DMS79 treated with DMSO at 0.1 percent for 48 hours (cell line): ENCODE measurements around the gene AP4M1.
A peak's percentile ranks its signal among the peaks of the same experiment; 100 is the strongest.

Experiments used
- DNase-seq: peaks from one replicate; lab custom pipeline; 2025; lab: John Stamatoyannopoulos, UW

Gene AP4M1

DNA sequence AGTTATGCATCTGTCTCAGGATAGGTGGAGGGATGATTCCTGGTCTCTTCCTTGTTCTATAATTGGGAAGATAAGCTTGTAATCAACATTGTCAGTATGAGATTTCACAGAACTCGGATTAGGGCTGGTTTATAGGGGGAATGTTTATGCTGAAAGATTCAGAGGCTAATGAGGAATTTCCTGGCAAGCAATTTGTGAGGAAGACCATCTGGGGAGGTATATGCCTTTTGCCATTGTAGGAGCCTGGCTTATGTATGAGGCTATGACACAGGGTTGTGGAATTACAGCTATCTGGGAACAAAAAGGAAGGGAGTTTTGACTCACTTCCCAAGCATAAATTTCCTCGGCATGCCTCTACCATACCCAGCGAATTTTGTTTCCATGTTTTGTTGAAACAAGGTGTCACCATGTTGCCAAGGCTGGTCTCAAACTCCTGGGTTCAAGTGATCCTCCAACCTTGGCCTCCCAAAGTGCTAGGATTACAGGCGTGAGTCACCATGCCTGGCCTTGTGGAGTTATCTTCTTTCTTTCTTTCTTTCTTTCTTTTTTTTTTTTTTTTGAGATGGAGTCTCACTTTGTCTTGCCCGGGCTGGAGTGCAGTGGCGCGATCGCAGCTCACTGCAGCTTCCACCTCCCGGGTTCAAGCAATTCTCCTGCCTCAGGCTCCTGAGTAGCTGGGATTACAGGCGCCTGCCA lies 14.2 kb upstream of the AP4M1 start:
- no peak for DNase-seq

DNA sequence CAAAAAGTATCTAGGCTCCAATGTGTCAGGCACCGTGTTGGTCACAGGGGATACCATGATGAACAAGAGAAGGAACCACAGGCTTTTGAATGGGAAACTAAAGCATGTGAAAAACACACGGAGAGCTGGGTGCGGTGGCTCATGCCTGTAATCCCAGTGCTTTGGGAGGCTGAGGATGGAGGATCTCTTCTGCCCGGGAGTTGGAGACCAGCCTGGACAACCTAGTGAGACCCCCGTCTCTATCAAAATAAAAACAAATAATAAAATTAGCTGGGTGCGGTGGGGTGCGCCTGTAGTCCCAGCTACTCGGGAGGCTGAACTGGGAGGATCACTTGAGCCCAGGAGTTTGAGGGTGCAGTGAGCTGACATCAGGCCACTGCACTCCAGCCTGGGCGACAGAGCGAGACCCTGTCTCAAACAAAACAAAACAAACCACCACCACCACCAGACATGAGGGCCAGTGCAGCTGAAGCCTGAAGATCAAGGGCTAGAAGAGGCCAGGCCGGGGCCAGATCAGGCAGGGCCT lies 13.3 kb upstream of the AP4M1 start:
- DNase-seq = no peak

DNA sequence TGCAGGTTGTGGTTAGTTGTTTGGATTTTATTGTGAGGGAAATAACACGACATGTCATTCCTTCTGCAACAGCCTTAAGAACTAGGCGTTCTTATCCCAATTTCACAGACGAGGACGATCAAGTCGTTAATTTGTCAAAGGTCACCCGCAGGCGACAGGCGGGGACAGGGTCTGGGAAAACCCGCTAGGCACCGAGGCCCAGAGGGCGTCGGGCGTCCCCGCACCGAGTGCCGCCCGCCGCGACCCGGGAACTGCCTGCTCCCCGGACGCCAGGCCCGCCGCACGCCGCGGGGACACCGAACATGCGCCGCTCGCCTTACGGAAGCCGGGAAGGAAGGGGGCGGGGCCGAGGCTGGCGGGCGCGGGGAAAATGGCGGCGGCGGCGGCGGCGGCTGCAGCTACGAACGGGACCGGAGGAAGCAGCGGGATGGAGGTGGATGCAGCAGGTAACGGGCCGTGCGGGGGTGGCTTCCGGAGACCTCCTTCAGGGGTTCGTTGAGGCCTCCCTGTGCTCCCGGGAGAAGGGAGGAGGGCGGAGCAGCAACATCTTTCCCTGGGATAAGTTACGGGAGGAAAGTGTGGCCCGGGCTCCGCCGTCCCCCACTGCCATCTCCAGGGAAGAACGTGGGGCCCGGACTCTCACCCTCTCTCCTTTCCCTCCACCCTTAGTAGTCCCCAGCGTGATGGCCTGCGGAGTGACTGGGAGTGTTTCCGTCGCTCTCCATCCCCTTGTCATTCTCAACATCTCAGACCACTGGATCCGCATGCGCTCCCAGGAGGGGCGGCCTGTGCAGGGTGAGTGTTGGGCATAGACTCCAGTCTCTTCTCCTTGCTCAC lies 12.6 kb upstream of the AP4M1 start, which contains the start of gene COPS6:
Gene COPS6 (plus strand): TSS at position 349 of the 837 bp plus-strand sequence. CDS start 22 bp downstream, at position 371.
- DNase-seq = peak; percentile 65

DNA sequence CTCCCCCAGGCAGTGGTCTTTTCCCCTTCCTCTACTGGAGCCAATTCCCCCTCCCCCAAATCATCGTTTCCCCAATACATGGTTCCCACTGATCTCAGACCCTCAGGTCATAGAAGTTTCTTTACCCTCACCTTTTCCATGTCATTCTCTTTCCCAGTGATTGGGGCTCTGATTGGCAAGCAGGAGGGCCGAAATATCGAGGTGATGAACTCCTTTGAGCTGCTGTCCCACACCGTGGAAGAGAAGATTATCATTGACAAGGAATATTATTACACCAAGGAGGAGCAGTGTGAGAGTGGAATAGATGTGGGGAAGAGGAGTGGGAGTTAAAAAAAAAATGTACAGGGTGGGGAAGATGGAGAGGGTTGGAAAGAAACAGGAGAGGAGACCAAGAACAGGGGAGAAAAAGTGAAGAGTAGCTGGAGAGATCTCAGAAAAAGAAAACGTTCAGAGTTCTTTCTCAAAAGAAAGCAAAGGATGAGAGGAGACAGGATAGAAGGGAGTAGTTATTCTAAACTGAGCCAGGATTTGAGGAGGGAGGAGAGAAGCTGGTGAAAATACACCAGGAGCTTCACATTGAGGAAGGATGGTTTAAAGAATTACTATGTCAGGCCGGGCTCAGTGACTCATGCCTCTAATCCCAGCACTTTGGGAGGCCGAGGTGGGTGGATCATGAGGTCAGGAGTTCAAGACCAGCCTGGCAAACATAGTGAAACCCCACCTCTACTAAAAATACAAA lies 11.8 kb upstream of the AP4M1 start:
- DNase-seq = peak; percentile 10

DNA sequence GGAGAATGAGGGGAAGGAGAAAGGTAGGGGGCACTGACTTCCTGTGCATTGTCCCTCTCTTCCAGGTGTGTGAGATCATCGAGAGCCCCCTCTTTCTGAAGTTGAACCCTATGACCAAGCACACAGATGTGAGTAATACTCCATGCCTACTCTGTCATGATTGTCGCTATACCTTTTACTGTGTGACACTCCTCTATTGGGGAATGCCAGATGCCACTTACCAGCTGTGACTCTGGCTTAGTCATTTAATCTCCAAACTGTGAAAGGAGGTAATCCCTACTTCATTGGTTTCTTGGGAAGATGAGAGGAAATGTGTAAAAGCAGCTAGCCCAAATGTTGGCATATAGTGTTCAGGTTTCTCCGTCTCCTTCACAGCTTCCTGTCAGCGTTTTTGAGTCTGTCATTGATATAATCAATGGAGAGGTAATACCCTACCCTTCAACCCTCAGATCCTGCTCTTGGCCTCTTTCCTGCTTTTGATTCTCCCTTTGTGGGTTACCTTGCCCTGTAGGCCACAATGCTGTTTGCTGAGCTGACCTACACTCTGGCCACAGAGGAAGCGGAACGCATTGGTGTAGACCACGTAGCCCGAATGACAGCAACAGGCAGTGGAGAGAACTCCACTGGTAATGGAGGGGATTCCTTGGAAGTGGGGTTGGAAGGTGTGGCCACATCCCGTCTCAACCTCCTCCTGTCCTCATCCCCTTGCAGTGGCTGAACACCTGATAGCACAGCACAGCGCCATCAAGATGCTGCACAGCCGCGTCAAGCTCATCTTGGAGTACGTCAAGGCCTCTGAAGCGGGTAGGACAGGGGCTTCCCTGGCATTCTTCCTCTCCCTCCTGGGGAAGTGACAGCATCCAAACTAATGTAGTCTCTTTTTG lies 10.7 kb upstream of the AP4M1 start:
- no peak for DNase-seq

DNA sequence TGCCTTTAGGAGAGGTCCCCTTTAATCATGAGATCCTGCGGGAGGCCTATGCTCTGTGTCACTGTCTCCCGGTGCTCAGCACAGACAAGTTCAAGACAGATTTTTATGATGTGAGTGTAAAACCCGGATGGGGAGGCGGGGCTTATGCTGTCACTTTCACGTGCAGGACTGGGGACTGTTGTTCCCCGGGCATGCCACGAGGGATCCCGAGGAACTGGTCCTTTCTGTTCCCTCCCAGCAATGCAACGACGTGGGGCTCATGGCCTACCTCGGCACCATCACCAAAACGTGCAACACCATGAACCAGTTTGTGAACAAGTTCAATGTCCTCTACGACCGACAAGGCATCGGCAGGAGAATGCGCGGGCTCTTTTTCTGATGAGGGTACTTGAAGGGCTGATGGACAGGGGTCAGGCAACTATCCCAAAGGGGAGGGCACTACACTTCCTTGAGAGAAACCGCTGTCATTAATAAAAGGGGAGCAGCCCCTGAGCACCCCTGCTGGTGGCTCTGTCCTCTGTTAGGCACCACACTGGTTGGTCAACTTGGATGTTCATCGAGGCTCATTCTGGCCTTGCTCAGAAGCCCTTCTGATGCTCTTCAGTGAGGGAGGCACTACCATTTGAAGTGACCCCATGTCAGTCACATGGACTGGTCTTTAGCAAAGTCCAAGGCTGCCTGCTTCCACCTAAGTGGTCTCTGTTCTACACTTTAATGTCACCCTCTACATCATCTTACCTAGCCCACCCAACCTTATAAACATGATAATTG lies 9.8 kb upstream of the AP4M1 start:
- DNase-seq = no peak

DNA sequence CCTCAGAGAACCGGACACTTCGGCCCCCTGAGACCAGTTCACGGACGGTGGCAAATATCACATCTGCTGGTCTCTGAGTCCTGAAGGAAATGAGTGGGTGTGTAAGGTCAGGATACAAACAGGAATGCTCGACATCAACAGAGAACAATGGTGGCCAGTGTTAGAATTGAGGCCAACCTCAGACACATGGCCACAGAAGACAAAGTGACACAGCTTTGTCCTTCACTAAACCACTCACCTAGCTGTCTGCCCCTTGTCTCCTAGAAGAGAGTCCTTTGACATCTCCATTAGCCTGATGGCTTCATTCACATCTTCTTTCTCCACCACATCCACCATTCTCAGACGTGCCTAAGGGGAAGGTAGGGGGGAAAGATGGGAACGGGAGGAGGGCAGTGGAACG lies 8.4 kb upstream of the AP4M1 start:
- DNase-seq = no peak

DNA sequence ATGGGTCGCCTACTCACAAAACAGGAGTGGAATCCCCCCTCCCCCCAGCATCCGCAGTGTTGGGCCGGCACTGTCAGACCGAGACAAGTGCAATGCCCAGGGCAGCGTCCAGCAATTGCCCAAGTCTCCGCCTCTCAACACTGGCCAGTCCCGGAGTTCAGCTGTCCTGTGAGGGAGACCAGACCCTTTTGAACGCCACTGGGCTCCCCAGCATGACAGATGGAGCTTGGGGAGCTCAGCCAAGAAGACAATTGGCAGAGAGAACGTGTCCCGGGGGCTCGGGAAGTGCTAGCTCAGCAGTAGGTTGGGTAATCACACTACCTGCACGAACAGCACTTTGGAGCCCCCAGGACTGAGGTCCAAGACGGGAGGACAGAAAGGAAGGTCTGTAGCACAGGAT lies 7.9 kb upstream of the AP4M1 start:
- no peak for DNase-seq

DNA sequence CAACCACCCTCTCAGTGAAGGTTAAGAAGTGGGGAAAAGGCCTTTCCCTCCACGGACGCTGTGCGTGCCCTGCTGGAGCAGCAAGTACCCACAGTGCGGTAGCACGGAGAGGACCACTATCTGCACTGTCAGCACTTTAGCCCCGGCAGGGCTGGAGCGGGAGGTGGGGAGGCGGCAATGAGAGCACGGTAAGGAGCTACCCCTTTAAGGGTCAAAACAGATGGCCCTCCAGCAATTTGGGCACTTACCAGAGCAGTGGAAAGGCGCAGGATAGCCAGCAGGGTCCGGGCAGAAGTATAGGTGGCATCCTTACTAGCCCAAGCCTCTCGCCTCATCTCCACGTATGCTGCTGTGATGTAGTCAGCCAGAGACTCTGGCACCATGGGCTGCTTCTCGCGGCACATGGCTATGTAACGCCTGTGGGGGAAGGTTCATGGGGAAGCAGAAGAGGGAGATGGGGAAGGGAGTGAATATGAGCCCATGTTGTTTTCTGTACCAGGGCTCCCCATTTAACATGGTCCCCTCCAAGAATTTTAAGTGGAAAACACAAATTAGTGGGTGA lies 7.4 kb upstream of the AP4M1 start:
- no peak for DNase-seq

DNA sequence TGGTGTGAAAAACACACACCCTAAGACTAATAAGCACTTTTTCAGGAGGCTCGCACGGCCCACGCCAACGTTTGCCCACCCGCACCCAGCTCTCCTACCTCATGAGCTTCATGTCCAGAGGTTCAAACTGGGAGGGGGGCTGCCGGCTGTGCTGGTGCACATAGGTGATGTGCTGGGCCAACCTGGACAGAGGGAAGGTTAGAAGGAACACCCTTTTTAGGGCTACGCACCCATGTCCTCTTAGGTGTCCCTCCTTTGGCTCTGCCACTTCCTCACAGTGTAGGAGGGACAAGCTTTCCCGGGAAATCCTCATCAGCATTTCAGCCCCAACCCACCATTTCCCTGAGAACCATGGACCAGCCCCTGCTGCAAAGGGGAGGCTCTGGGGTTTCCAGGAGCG lies 6.2 kb upstream of the AP4M1 start:
- DNase-seq = no peak

DNA sequence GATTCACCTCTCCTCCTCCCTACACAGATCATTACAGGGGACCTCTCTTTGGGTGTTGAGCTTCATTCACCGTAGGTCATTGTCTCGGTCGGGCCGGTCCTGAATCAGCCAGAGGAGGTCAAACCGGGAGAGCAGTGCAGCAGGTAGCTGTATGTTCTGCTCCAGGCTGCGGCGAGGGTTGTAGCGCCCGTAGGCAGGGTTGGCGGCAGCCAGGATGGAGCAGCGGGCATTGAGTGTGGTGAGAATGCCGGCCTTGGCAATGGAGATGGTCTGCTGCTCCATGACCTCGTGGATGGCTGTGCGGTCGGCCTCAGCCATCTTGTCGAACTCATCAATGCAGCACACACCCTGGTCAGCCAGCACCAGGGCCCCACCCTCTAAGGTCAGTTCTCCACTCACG lies 5.7 kb upstream of the AP4M1 start:
- no peak for DNase-seq

DNA sequence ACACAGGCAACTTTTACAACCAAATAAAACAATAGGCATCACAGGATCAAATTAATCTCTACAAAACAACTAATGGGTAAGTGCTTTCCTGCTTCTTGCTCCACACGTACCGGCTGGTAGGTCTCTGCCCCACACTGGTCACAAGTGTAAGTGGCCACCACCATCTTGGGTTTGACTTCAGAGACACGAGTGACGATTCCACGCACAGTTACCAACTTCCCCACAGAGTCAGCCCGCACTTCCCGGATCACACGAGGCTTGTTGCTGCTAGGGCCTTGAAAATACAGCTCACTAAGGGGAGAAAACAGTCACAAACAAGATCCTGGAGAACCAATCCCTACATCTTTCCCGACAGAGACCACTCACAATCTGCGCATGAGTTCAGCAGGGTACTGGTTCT lies 2.5 kb upstream of the AP4M1 start:
- DNase-seq = no peak

DNA sequence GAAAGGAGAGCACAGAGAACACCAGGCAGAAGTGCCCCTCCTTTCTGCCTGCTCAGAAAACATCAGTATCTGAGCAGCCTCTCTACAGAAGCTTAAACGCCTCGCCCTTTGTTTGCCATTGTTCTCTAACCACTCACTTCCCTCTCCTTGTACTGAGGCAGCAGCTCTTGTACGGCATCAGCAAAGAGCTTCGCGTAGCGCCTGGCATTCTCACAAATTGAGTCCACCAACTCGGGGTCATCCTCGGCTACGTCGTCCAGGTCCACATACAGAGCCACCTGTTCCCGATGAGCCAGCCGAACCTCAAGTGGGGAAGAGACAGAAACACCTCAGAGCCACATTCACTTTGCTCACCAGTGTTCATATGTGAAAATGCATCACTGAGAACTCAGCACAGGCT lies 2.0 kb upstream of the AP4M1 start:
- no peak for DNase-seq

DNA sequence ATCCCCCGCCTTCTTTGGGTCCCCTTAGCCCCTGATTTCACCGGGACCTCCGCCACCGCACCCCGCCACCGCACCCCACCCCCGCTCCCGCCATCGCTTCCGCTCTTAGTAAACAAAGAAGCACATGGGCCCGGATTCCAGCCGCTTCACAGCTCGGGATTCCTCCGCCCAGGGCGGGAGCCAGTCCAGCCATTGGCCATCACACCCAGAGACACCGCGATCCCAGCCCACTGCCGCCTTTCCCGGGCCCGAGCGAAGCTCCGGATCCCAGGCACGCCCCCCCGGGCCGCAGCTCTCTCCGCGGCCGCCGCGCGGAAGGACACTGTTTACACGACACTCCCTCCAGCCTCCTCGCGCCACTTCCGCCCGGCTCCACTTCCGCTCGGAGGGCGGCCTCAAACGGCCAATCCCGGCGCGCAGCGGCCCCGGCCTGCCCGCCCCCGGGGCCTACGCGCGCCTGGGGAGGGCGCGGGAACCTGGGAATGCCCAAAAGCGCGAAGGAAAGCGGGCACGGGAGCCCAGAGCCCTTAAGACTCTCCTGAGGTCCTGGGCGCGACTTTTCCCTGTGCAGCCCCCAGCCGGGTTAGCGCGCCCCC lies 925 bp upstream of the AP4M1 start:
- DNase-seq = peak; percentile 88

DNA sequence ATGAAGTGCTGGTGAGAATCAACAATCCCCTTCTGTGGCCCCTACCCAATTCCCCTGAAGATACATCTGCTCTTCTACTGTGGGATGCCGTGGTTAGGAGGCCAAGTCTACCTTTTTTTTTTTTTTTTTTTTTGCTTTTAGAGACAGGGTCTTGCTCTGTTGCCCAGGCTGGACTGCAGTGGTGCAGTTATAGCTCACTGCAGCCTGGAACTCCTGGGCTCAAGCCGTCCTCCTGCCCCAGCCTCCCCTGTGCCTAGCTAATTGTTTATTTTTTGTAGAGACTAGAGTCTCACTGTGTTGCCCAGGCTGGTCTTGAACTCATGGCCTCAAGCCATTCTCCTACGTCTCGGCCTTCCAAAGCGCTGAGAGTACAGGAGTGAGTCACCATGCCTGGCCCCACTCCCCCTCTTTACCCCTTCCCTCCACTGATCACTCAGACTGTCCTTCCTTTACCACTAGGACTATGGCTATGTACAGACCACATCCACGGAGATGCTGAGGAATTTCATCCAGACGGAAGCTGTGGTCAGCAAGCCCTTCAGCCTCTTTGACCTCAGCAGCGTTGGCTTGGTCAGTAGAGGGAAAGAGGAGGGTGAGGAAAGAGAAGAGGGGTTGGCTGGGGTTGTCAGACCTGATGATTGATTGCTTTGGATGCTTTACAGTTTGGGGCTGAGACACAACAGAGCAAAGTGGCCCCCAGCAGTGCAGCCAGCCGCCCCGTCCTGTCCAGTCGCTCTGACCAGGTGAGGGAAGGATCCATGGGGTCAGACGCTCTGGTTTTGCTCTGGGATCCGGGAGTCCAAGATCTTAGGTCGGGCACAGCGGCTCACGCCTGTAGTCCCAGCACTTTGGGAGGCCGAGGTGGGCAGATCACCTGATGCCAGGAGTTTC lies 1.8 kb downstream of the AP4M1 start:
- DNase-seq = no peak

DNA sequence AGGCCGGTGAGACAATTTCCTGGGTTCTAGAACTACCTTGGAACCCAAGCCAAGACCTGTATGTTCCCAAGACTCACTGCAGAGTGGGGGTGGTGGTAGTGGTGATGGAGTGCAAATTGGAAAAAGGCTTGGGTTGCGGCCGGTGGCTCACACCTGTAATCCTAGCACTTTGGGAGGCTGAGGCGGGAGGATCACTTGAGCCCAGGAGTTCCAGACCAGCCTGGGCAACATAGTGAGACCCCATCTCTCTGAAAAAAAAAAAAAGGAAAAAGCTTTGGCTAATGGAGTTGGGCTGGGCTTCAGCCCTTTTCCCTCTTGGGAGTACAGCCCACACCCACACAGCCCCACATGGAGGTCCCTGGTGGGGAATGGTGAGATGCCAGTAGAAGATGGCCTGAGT lies 4.1 kb downstream of the AP4M1 start:
- DNase-seq = no peak

DNA sequence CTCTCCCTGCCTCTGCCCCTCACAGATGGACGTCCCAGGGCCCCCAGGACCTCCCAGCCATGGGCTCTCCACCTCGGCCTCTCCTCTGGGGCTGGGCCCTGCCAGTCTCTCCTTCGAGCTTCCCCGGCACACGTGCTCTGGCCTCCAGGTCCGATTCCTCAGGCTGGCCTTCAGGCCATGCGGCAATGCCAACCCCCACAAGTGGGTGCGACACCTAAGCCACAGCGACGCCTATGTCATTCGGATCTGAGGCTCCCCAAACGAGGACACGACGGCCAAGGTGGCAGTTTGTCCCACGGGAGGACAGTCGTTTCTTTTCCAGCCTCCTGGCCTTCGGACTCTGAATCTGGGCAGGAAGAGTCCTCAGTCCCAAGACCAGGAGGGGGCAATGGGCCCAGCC lies 5.2 kb downstream of the AP4M1 start:
- DNase-seq = no peak

DNA sequence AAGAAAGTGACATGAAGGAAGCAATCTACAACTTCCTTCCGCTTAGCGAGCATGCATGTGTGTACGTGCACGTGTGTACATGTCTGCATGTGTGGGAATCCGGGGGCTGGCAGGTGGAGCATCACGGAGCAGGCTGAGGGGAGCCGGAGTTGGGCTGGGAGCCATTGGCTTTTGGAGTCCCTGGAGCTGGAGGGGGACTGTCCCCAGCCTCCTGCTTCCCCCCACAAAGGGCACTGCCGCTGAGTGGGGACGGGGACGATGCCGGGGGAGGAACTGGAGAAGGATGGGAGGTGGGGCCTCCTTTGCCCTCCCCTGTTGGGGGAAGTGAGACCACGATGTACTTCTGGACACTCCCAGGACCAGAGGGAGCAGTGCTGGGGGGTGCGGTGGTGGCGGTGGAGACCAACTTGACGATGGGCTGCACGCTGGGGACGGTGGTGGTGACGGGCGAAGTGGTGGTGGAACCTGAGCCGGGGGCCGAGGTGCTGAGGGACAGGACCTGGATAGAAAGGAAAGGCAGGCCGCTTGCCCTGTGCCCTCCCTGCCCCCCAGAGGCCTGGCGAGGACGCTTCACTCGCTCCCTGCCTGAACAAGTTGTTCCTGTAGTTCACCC lies 5.8 kb downstream of the AP4M1 start:
- no peak for DNase-seq

DNA sequence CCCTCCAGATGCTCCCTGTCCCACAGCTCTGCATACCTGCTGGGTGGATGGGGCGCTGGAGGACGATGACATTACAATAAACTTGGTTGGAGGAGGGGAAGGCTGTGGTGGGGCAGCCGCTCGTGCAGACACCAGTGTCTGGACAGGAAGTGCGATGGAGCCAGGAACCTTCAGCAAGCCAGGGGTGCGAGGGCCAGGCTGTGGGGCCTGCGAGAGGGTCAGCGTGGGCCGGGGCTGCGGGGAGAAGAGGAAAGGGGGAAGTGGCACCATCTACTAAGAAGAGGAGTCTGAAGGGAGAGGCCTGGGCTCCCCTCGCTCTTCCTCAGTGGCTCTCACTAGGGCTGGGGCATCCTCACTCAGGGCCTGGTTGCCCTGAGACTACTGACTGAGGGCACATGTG lies 6.4 kb downstream of the AP4M1 start:
- no peak for DNase-seq
